ENCODE results near the gene ALDH1A2. TPM values are rescaled to one million over a fixed set of nuclear protein-coding genes. Genes with fewer than 3 reads are reported as not detected.
"Not testable (repeated sequence)": the region's sequence is repeated elsewhere in the genome, so short reads cannot be mapped to it uniquely, and the experiment has no call there.

ALDH1A2 gene
- total RNA-seq (2014; rRNA removed; shearing (Covaris generic); ENCODE audit: low replicate concordance) = not detected in 2 replicates

GRCh38 chr15:58065445-58066041, at the start of gene ALDH1A2:
Gene ALDH1A2, minus strand, starts transcription at chr15:58065711. Its CDS starts 61 bp downstream, at chr15:58065650.
- Histone ChIP-seq H3K9me3 (ENCODE audit: low read length) (no peaks in the 10 kb centered on the region), H3K4me1 (ENCODE audit: low read length) (no peaks in the 10 kb centered on the region), H3K27me3 (ENCODE audit: low read length) (no peaks in the 10 kb centered on the region), H3K36me3 (ENCODE audit: insufficient read depth, low read length) (no peaks in the 10 kb centered on the region), H3K27ac (ENCODE audit: low read length) (no peak within 1 kb of the TSS), H3K4me2 (ENCODE audit: low read depth, low read length, poor library complexity, severe bottlenecking) (no peak within 1 kb of the TSS), H3K9ac (ENCODE audit: low read length) (no peak within 1 kb of the TSS), H2AFZ (ENCODE audit: low read length) (no peak within 1 kb of the TSS), H3K4me3 (ENCODE audit: low read length) (no peak within 1 kb of the TSS), H4K20me1 (ENCODE audit: insufficient read depth, low read depth, low read length) (no peaks in the 10 kb centered on the region), H3K79me2 (ENCODE audit: low read length) (no peaks in the 10 kb centered on the region), H3K9me2 (replicated peaks; ENCODE audit: insufficient read depth, low read length) (no peaks in the 10 kb centered on the region)
- DNase-seq = no peak

GRCh38 chr15:58114812-58115211, 49.3 kb upstream of the ALDH1A2 start:
- no peak overlapping the region for H3K9ac ChIP-seq (ENCODE audit: low read length)
- H3K79me2 ChIP-seq (ENCODE audit: low read length) = no peaks in the 10 kb centered on the region
- H3K9me3 ChIP-seq (ENCODE audit: low read length) = no peaks in the 10 kb centered on the region
- no peak overlapping the region for H3K4me2 ChIP-seq (ENCODE audit: low read depth, low read length, poor library complexity, severe bottlenecking)
- no peaks in the 10 kb centered on the region for H3K36me3 ChIP-seq (ENCODE audit: insufficient read depth, low read length)
- H3K27me3 ChIP-seq (ENCODE audit: low read length) = no peaks in the 10 kb centered on the region
- no peaks in the 10 kb centered on the region for H3K9me2 ChIP-seq (replicated peaks; ENCODE audit: insufficient read depth, low read length)
- H3K27ac ChIP-seq (ENCODE audit: low read length) = no peak overlapping the region
- H3K4me1 ChIP-seq (ENCODE audit: low read length) = no peaks in the 10 kb centered on the region
- H3K4me3 ChIP-seq (ENCODE audit: low read length) = no peak overlapping the region
- no peak for DNase-seq
- no peak overlapping the region for H2AFZ ChIP-seq (ENCODE audit: low read length)
- H4K20me1 ChIP-seq (ENCODE audit: insufficient read depth, low read depth, low read length) = no peaks in the 10 kb centered on the region

GRCh38 chr15:58114388-58114787, 48.9 kb upstream of the ALDH1A2 start:
- Histone ChIP-seq H3K36me3 (ENCODE audit: insufficient read depth, low read length) (no peaks in the 10 kb centered on the region), H3K4me1 (ENCODE audit: low read length) (no peaks in the 10 kb centered on the region), H4K20me1 (ENCODE audit: insufficient read depth, low read depth, low read length) (no peaks in the 10 kb centered on the region), H3K4me3 (ENCODE audit: low read length) (no peak overlapping the region), H3K27ac (ENCODE audit: low read length) (no peak overlapping the region), H3K9ac (ENCODE audit: low read length) (no peak overlapping the region), H3K9me3 (ENCODE audit: low read length) (no peaks in the 10 kb centered on the region), H2AFZ (ENCODE audit: low read length) (no peak overlapping the region), H3K27me3 (ENCODE audit: low read length) (no peaks in the 10 kb centered on the region), H3K4me2 (ENCODE audit: low read depth, low read length, poor library complexity, severe bottlenecking) (no peak overlapping the region), H3K79me2 (ENCODE audit: low read length) (no peaks in the 10 kb centered on the region), H3K9me2 (replicated peaks; ENCODE audit: insufficient read depth, low read length) (no peaks in the 10 kb centered on the region)
- no peak for DNase-seq

GRCh38 chr15:58113358-58113757, 47.8 kb upstream of the ALDH1A2 start:
- H3K27me3 ChIP-seq (ENCODE audit: low read length); H3K9ac ChIP-seq (ENCODE audit: low read length); H3K4me1 ChIP-seq (ENCODE audit: low read length): not testable (repeated sequence)

GRCh38 chr15:58111718-58112104, 46.2 kb upstream of the ALDH1A2 start:
- no peak for DNase-seq
- Histone ChIP-seq H4K20me1 (ENCODE audit: insufficient read depth, low read depth, low read length) (no peaks in the 10 kb centered on the region), H3K79me2 (ENCODE audit: low read length) (no peaks in the 10 kb centered on the region), H3K36me3 (ENCODE audit: insufficient read depth, low read length) (no peaks in the 10 kb centered on the region), H3K4me2 (ENCODE audit: low read depth, low read length, poor library complexity, severe bottlenecking) (no peak overlapping the region), H2AFZ (ENCODE audit: low read length) (no peak overlapping the region), H3K4me3 (ENCODE audit: low read length) (no peak overlapping the region), H3K27ac (ENCODE audit: low read length) (no peak overlapping the region), H3K9me2 (replicated peaks; ENCODE audit: insufficient read depth, low read length) (no peaks in the 10 kb centered on the region), H3K9ac (ENCODE audit: low read length) (no peak overlapping the region), H3K4me1 (ENCODE audit: low read length) (no peaks in the 10 kb centered on the region), H3K9me3 (ENCODE audit: low read length) (no peaks in the 10 kb centered on the region), H3K27me3 (ENCODE audit: low read length) (no peaks in the 10 kb centered on the region)

More at GRCh38 chr15:58113358-58113757, 47.8 kb upstream of the ALDH1A2 start:
- not testable (repeated sequence) for DNase-seq; H3K79me2 ChIP-seq (ENCODE audit: low read length); H3K9me3 ChIP-seq (ENCODE audit: low read length); H3K9me2 ChIP-seq (replicated peaks; ENCODE audit: insufficient read depth, low read length); H3K4me3 ChIP-seq (ENCODE audit: low read length); H3K4me2 ChIP-seq (ENCODE audit: low read depth, low read length, poor library complexity, severe bottlenecking); H2AFZ ChIP-seq (ENCODE audit: low read length); H3K36me3 ChIP-seq (ENCODE audit: insufficient read depth, low read length); H4K20me1 ChIP-seq (ENCODE audit: insufficient read depth, low read depth, low read length); H3K27ac ChIP-seq (ENCODE audit: low read length)

- no peaks in the 10 kb centered on the region for H3K27me3 ChIP-seq (ENCODE audit: low read length)
- H2AFZ ChIP-seq (ENCODE audit: low read length) = no peak overlapping the region
- no peaks in the 10 kb centered on the region for H4K20me1 ChIP-seq (ENCODE audit: insufficient read depth, low read depth, low read length)
- no peaks in the 10 kb centered on the region for H3K4me1 ChIP-seq (ENCODE audit: low read length)
- no peak overlapping the region for H3K4me2 ChIP-seq (ENCODE audit: low read depth, low read length, poor library complexity, severe bottlenecking)
- H3K27ac ChIP-seq (ENCODE audit: low read length) = no peak overlapping the region
- no peak for DNase-seq
- no peaks in the 10 kb centered on the region for H3K79me2 ChIP-seq (ENCODE audit: low read length)
- no peak overlapping the region for H3K9ac ChIP-seq (ENCODE audit: low read length)
- H3K9me3 ChIP-seq (ENCODE audit: low read length) = no peaks in the 10 kb centered on the region
- H3K4me3 ChIP-seq (ENCODE audit: low read length) = no peak overlapping the region
- H3K36me3 ChIP-seq (ENCODE audit: insufficient read depth, low read length) = no peaks in the 10 kb centered on the region
- H3K9me2 ChIP-seq (replicated peaks; ENCODE audit: insufficient read depth, low read length) = no peaks in the 10 kb centered on the region
These were observed 45.6 kb upstream of the ALDH1A2 start for GRCh38 chr15:58110999-58111717.

- Histone ChIP-seq H3K79me2 (ENCODE audit: low read length) (no peaks in the 10 kb centered on the region), H3K36me3 (ENCODE audit: insufficient read depth, low read length) (no peaks in the 10 kb centered on the region), H3K4me2 (ENCODE audit: low read depth, low read length, poor library complexity, severe bottlenecking) (no peak overlapping the region), H3K9me2 (replicated peaks; ENCODE audit: insufficient read depth, low read length) (no peaks in the 10 kb centered on the region), H3K27me3 (ENCODE audit: low read length) (no peaks in the 10 kb centered on the region), H3K9ac (ENCODE audit: low read length) (no peak overlapping the region), H2AFZ (ENCODE audit: low read length) (no peak overlapping the region), H4K20me1 (ENCODE audit: insufficient read depth, low read depth, low read length) (no peaks in the 10 kb centered on the region), H3K4me1 (ENCODE audit: low read length) (no peaks in the 10 kb centered on the region), H3K27ac (ENCODE audit: low read length) (no peak overlapping the region), H3K4me3 (ENCODE audit: low read length) (no peak overlapping the region), H3K9me3 (ENCODE audit: low read length) (no peaks in the 10 kb centered on the region)
- DNase-seq = no peak
These were observed 43.9 kb upstream of the ALDH1A2 start for GRCh38 chr15:58109419-58109818.

- Histone ChIP-seq H3K27ac (ENCODE audit: low read length) (no peak overlapping the region), H3K4me2 (ENCODE audit: low read depth, low read length, poor library complexity, severe bottlenecking) (no peak overlapping the region), H2AFZ (ENCODE audit: low read length) (no peak overlapping the region), H3K36me3 (ENCODE audit: insufficient read depth, low read length) (no peaks in the 10 kb centered on the region), H4K20me1 (ENCODE audit: insufficient read depth, low read depth, low read length) (no peaks in the 10 kb centered on the region), H3K4me3 (ENCODE audit: low read length) (no peak overlapping the region), H3K9me3 (ENCODE audit: low read length) (no peaks in the 10 kb centered on the region), H3K79me2 (ENCODE audit: low read length) (no peaks in the 10 kb centered on the region), H3K9ac (ENCODE audit: low read length) (no peak overlapping the region), H3K9me2 (replicated peaks; ENCODE audit: insufficient read depth, low read length) (no peaks in the 10 kb centered on the region), H3K27me3 (ENCODE audit: low read length) (no peaks in the 10 kb centered on the region), H3K4me1 (ENCODE audit: low read length) (no peaks in the 10 kb centered on the region)
- DNase-seq = no peak
These were observed 42.6 kb upstream of the ALDH1A2 start for GRCh38 chr15:58108117-58108516.
